Fibroblast of pulmonary artery (primary cell): Measurements from ENCODE around the gene PCDHGA9.

ENCODE experiments used
- DNase-seq: peaks from one replicate; pipeline ENCODE4 v3.0.0-alpha.2; 2010; ENCODE audit warnings: low read depth
- H3K4me3 ChIP-seq: replicated peaks from 2 replicates; pipeline ENCODE4 v1.5.1; 2011; ENCODE audit warnings: low read depth, mild to moderate bottlenecking, control low read depth, low read length, moderate library complexity
- TF ChIP-seq, protein P1 (sequence below): IDR thresholded peaks from 2 replicates; pipeline ENCODE4 v1.5.1; 2011; ENCODE audit warnings: mild to moderate bottlenecking, control low read depth, low read length, inconsistent platforms; ENCODE audit errors: missing control alignments

Gene PCDHGA9

DNA sequence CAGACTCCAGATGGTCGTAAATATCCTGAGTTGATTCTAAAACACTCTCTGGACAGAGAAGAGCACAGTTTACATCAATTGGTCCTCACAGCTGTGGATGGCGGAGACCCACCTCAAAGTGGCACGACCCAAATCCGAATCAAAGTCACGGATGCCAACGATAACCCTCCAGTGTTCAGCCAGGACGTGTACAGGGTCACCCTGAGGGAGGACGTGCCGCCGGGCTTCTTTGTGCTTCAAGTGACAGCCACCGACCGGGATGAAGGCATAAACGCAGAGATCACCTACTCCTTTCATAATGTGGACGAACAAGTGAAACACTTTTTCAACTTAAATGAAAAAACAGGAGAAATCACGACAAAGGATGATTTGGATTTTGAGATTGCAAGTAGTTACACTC lies 41.9 kb upstream of the PCDHGA9 start:
- no peak overlapping the region for H3K4me3 ChIP-seq
- DNase-seq, result no peak

GRCh38 chr5:141362719-141363118 lies 39.9 kb upstream of the PCDHGA9 start:
- DNase-seq, result no peak
- H3K4me3 ChIP-seq, result no peak overlapping the region
- TF ChIP-seq, protein P1, sequence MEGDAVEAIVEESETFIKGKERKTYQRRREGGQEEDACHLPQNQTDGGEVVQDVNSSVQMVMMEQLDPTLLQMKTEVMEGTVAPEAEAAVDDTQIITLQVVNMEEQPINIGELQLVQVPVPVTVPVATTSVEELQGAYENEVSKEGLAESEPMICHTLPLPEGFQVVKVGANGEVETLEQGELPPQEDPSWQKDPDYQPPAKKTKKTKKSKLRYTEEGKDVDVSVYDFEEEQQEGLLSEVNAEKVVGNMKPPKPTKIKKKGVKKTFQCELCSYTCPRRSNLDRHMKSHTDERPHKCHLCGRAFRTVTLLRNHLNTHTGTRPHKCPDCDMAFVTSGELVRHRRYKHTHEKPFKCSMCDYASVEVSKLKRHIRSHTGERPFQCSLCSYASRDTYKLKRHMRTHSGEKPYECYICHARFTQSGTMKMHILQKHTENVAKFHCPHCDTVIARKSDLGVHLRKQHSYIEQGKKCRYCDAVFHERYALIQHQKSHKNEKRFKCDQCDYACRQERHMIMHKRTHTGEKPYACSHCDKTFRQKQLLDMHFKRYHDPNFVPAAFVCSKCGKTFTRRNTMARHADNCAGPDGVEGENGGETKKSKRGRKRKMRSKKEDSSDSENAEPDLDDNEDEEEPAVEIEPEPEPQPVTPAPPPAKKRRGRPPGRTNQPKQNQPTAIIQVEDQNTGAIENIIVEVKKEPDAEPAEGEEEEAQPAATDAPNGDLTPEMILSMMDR, result no peak

More for the DNA sequence above, 41.9 kb upstream of the PCDHGA9 start:
- TF ChIP-seq, protein P1, result no peak

DNA sequence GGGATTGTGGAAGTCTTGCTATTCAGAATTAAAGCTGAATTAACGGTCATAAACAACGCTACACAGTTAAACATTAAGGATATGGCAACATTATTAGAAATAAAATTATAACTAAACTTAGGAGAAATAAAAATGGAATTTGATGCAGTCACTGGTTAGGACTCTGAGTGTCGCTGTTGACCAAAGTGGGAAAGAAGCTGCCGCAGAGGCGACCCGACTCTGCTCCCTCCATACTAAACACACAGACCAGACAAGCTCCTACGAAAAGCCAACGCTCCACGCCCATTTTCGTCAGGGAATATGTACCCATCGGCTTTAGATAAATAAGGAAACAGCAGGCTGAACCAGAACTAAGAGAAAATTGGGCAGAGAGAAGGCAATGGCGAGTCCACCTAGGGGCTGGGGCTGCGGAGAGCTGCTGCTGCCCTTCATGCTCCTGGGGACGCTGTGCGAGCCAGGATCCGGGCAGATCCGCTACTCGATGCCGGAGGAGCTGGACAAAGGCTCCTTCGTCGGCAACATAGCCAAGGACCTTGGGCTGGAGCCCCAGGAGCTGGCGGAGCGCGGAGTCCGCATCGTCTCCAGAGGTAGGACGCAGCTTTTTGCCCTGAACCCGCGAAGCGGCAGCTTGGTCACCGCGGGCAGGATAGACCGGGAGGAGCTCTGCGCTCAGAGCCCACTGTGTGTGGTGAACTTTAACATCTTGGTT lies 38.5 kb upstream of the PCDHGA9 start, which contains the start of gene PCDHGA5:
PCDHGA5 (plus strand) TSS at position 211 of the 709 bp plus-strand sequence; CDS start at position 380, 169 bp downstream.
- H3K4me3 ChIP-seq, result peak within 1 kb of the TSS; percentile 40
- TF ChIP-seq, protein P1, result peak; percentile 24
- DNase-seq, result peak; percentile 54

GRCh38 chr5:141366016-141366896 lies 36.3 kb upstream of the PCDHGA9 start:
- TF ChIP-seq, protein P1, result no peak
- DNase-seq, result no peak

DNA sequence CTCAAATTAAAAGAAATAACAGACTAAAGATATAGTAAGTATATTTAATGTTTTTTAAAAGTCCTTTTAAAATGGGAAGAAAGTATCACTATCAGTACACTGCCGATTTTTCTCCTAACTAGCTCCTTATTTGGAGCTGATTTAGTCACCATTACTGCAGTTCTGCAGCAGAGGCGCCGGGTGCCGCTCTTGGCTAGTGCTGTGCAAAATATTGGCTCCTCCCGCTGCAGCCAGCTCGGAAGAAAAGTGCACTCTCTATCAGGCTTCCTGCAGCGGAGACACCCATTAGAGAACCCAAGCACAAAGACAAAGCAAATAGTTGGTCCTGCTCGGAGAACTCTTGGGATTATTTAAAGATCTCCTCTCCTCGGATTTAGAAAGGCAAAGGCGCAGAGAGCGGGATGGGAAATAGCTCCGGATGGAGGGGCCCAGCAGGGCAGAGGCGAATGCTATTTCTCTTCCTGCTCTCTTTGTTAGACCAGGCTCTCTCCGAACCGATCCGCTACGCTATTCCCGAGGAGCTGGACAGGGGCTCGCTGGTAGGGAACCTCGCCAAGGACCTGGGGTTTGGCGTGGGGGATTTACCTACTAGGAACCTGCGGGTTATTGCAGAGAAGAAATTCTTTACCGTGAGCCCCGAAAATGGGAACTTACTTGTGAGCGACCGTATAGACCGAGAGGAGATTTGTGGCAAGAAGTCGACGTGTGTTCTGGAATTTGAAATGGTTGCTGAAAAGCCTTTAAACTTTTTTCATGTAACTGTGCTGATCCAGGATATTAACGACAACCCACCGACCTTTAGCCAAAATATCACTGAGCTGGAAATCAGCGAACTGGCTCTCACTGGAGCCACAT lies 32.4 kb upstream of the PCDHGA9 start, which contains the start of gene PCDHGB3:
PCDHGB3 (plus strand) TSS at position 249 of the 855 bp plus-strand sequence; CDS start at position 402, 153 bp downstream.
- peak within 1 kb of the TSS; percentile 48 for H3K4me3 ChIP-seq
- peak; percentile 77 for DNase-seq
- TF ChIP-seq, protein P1, result peak; percentile 55

More at GRCh38 chr5:141366016-141366896, 36.3 kb upstream of the PCDHGA9 start:
- no peak overlapping the region for H3K4me3 ChIP-seq
